ENCODE results near the gene HLA-DQA1. TPM values are rescaled to one million over a fixed set of nuclear protein-coding genes. Genes with fewer than 3 reads are reported as not detected.

Gene HLA-DQA1
- total RNA-seq, 1 experiment from 2014 or later = not detected

DNA sequence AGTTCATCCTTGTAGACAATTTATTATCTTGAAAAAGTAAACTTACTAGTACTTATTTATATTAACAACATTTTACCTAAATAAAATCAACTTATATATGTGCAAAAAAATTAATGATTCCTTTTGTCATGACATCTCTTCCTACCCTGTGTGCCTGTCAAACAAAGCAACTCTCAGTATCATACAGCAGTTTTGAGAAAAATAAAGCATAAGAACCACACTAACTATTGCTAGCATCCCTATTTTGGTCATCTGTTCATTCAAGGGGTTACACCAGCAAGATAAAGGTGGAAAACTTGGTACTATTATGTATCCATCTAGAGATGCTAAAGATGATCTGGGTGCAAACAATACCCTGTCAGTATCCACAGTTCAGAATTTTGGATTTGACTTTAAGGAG, 40.2 kb upstream of the HLA-DQA1 start:
- no TSS peak for BruUV-seq (replicated peaks)
- Mint-ChIP-seq H3K36me3 (ENCODE audit: insufficient read depth, unreplicated experiment) (no peaks in the 10 kb centered on the region), H3K4me1 (ENCODE audit: low read depth, unreplicated experiment) (no peaks in the 10 kb centered on the region), H3K27me3 (ENCODE audit: insufficient read depth, unreplicated experiment) (no peaks in the 10 kb centered on the region), H3K9me3 (ENCODE audit: unreplicated experiment) (no peaks in the 10 kb centered on the region), H3K27ac (ENCODE audit: unreplicated experiment) (no peak overlapping the region), H3K4me3 (ENCODE audit: unreplicated experiment) (no peak overlapping the region)
- Histone ChIP-seq H3K9me3 (no peaks in the 10 kb centered on the region), H3K36me3 (ENCODE audit: control insufficient read depth, insufficient read depth, low read length) (no peaks in the 10 kb centered on the region), H3K4me1 (no peaks in the 10 kb centered on the region), H3K4me3 (ENCODE audit: low read depth, low read length) (no peak overlapping the region), H3K27me3 (replicated peaks; ENCODE audit: control insufficient read depth, insufficient read depth, low read length) (no peaks in the 10 kb centered on the region)
- CTCF ChIA-PET = no interaction called here
- no peak for DNase-seq
- TF ChIP-seq, protein P1, sequence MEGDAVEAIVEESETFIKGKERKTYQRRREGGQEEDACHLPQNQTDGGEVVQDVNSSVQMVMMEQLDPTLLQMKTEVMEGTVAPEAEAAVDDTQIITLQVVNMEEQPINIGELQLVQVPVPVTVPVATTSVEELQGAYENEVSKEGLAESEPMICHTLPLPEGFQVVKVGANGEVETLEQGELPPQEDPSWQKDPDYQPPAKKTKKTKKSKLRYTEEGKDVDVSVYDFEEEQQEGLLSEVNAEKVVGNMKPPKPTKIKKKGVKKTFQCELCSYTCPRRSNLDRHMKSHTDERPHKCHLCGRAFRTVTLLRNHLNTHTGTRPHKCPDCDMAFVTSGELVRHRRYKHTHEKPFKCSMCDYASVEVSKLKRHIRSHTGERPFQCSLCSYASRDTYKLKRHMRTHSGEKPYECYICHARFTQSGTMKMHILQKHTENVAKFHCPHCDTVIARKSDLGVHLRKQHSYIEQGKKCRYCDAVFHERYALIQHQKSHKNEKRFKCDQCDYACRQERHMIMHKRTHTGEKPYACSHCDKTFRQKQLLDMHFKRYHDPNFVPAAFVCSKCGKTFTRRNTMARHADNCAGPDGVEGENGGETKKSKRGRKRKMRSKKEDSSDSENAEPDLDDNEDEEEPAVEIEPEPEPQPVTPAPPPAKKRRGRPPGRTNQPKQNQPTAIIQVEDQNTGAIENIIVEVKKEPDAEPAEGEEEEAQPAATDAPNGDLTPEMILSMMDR (IDR thresholded peaks at IDR 0.05; ENCODE audit: insufficient read depth in 1 of 2, low read depth in 1 of 2, low read length in 1 of 2, severe bottlenecking in 1 of 2, unreplicated experiment in 1 of 2) = no peak
- intact Hi-C loops (cut with micrococcal nuclease; ENCODE audit: unreplicated experiment) = no loop called here
- POLR2A ChIA-PET = no interaction called here

DNA sequence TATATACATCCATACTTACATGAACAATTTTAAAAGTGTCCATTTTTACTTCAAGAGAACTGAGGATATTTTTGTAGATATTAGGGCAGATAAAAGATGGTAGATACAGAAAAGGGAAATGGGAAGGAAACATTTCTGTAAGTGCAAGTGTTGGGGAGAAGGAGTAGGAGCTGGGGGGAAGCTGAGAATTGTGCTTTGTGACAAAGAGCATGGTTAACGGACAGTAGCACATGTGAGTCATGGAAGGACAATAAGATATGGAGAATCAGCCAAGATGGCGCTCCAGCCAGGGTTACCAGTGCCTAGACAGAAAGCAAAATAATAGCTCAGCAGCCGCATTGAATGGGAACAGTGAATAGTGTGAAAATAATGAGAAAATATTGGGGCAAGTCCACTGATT, 34.8 kb upstream of the HLA-DQA1 start:
- no peaks in the 10 kb centered on the region for H3K36me3 Mint-ChIP-seq (ENCODE audit: insufficient read depth, unreplicated experiment)
- H3K9me3 Mint-ChIP-seq (ENCODE audit: unreplicated experiment) = no peaks in the 10 kb centered on the region
- H3K27me3 Mint-ChIP-seq (ENCODE audit: insufficient read depth, unreplicated experiment) = peaks cover 11% of the 10 kb centered on the region
- TF ChIP-seq, protein P1 (IDR thresholded peaks at IDR 0.05; ENCODE audit: insufficient read depth in 1 of 2, low read depth in 1 of 2, low read length in 1 of 2, severe bottlenecking in 1 of 2, unreplicated experiment in 1 of 2) = no peak
- ChIA-PET POLR2A (no interaction called here), CTCF (no interaction called here)
- no TSS peak for BruUV-seq (replicated peaks)
- no peak overlapping the region for H3K27ac Mint-ChIP-seq (ENCODE audit: unreplicated experiment)
- Histone ChIP-seq H3K4me1 (no peaks in the 10 kb centered on the region), H3K27me3 (replicated peaks; ENCODE audit: control insufficient read depth, insufficient read depth, low read length) (no peaks in the 10 kb centered on the region), H3K9me3 (no peaks in the 10 kb centered on the region), H3K4me3 (ENCODE audit: low read depth, low read length) (no peak overlapping the region), H3K36me3 (ENCODE audit: control insufficient read depth, insufficient read depth, low read length) (no peaks in the 10 kb centered on the region)
- H3K4me1 Mint-ChIP-seq (ENCODE audit: low read depth, unreplicated experiment) = no peaks in the 10 kb centered on the region
- no peak overlapping the region for H3K4me3 Mint-ChIP-seq (ENCODE audit: unreplicated experiment)
- intact Hi-C loops (cut with micrococcal nuclease; ENCODE audit: unreplicated experiment) = no loop called here
- no peak for DNase-seq

DNA sequence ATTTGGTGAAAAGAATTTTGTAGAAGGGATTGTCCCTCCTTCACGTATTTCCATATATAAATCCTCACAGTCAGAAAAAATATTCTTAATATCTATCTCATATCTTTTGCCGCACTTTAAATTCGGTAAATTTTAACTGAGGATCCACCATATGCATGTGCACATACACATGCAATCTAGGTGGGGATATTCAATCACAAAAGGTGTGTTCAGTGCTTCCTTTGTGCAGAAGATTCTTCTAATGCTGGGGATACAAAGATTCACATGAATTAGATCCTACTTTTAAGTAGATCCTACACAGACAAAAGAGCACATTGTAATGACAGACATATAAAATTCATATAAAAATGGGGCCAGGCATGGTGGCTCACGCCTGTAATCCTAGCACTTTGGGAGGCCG, 34.0 kb upstream of the HLA-DQA1 start:
- no peaks in the 10 kb centered on the region for H3K9me3 Mint-ChIP-seq (ENCODE audit: unreplicated experiment)
- no peaks in the 10 kb centered on the region for H3K4me1 ChIP-seq
- H3K4me3 Mint-ChIP-seq (ENCODE audit: unreplicated experiment) = no peak overlapping the region
- peaks cover 11% of the 10 kb centered on the region for H3K27me3 Mint-ChIP-seq (ENCODE audit: insufficient read depth, unreplicated experiment)
- intact Hi-C loops (cut with micrococcal nuclease; ENCODE audit: unreplicated experiment) = no loop called here
- H3K27me3 ChIP-seq (replicated peaks; ENCODE audit: control insufficient read depth, insufficient read depth, low read length) = no peaks in the 10 kb centered on the region
- no peaks in the 10 kb centered on the region for H3K4me1 Mint-ChIP-seq (ENCODE audit: low read depth, unreplicated experiment)
- H3K27ac Mint-ChIP-seq (ENCODE audit: unreplicated experiment) = no peak overlapping the region
- DNase-seq = no peak
- no peaks in the 10 kb centered on the region for H3K36me3 ChIP-seq (ENCODE audit: control insufficient read depth, insufficient read depth, low read length)
- no TSS peak for BruUV-seq (replicated peaks)
- H3K36me3 Mint-ChIP-seq (ENCODE audit: insufficient read depth, unreplicated experiment) = no peaks in the 10 kb centered on the region
- ChIA-PET POLR2A (no interaction called here), CTCF (no interaction called here)
- no peak overlapping the region for H3K4me3 ChIP-seq (ENCODE audit: low read depth, low read length)
- TF ChIP-seq, protein P1 (IDR thresholded peaks at IDR 0.05; ENCODE audit: insufficient read depth in 1 of 2, low read depth in 1 of 2, low read length in 1 of 2, severe bottlenecking in 1 of 2, unreplicated experiment in 1 of 2) = no peak
- no peaks in the 10 kb centered on the region for H3K9me3 ChIP-seq

All from Caco-2 (cell line).